GM12874 (cell line): ENCODE data around the gene USP24.

Experiments
- TF ChIP-seq, protein P1 (sequence below): IDR thresholded peaks from 2 replicates; pipeline ENCODE4 v1.5.1; 2011; ENCODE audit warnings: low read depth, mild to moderate bottlenecking, control low read depth, low read length, moderate library complexity; ENCODE audit not compliant: insufficient read depth

USP24 gene

GRCh38 chr1:55060133-55060999 is 154.8 kb downstream of the USP24 start:
- TF ChIP-seq, protein P1, sequence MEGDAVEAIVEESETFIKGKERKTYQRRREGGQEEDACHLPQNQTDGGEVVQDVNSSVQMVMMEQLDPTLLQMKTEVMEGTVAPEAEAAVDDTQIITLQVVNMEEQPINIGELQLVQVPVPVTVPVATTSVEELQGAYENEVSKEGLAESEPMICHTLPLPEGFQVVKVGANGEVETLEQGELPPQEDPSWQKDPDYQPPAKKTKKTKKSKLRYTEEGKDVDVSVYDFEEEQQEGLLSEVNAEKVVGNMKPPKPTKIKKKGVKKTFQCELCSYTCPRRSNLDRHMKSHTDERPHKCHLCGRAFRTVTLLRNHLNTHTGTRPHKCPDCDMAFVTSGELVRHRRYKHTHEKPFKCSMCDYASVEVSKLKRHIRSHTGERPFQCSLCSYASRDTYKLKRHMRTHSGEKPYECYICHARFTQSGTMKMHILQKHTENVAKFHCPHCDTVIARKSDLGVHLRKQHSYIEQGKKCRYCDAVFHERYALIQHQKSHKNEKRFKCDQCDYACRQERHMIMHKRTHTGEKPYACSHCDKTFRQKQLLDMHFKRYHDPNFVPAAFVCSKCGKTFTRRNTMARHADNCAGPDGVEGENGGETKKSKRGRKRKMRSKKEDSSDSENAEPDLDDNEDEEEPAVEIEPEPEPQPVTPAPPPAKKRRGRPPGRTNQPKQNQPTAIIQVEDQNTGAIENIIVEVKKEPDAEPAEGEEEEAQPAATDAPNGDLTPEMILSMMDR = no peak

DNA sequence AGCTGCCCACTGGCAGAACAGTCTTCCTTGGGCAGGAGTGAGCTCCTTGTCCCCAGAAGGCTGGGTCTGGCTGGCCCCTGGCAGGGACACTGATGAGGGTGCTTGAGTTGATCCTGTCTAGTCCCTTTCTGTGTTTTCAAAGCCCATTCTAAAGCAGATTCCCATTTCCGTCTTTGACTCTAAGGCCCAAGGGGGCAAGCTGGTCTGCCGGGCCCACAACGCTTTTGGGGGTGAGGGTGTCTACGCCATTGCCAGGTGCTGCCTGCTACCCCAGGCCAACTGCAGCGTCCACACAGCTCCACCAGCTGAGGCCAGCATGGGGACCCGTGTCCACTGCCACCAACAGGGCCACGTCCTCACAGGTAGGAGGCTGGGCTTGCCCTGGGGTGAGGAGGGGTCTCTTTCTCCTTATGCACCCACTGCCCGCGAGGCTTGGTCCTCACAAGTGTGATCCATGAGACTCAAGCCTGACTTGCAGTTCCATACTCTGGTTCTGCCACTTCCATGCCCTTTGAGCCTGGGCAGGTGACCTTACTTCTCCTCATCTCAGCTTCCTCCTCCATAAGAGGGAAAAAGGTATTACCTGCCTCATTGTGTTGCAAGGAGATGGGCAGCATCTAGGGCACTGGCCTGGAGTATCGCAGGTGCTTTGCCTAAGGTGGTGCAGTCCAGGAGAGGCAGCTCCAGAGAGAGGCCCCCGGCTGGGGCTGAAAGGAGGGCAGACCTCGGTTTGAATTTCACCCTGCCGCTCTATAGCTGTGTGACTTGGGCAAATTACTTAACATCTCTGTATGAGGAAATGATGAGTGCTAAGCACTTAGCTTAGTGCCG is 155.6 kb downstream of the USP24 start:
- TF ChIP-seq, protein P1 = no peak

GRCh38 chr1:55057956-55058298 is 157.2 kb downstream of the USP24 start:
- TF ChIP-seq, protein P1 = no peak

GRCh38 chr1:55057270-55057955 is 157.8 kb downstream of the USP24 start:
- TF ChIP-seq, protein P1 = no peak

- TF ChIP-seq, protein P1 = no peak
Observed at GRCh38 chr1:55056632-55056992, 158.6 kb downstream of the USP24 start.

- TF ChIP-seq, protein P1 = no peak
Observed at GRCh38 chr1:55055951-55056631, 159.1 kb downstream of the USP24 start.
